ENCODE results near the gene CRIP2. TPM values are rescaled to one million over a fixed set of nuclear protein-coding genes. Genes with fewer than 3 reads are reported as not detected.

Gene CRIP2
- polyA plus RNA-seq, 1 donor (not counting 4 experiments of a cell fraction or from before 2014, with no cell fraction given) = 4.8 TPM

DNA sequence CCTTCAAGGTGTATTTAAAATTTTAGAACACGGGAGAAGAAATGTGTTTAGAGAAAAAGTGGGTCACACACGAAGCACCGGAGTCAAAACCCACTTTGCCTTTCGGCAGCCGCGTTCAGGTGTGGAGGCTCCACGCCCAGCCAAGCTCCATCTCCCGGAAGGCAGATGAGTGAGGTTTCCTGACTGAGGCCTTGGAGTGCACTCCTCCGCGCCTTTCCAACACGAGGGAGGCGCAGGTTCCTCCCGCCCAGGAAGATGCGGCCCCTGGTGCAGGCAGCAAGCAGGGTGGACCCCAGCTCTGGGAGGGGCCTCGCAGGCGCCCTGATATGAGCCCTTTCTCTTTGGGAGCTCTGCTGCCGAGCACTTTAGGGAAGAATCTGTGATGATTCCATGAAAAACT lies 32.5 kb upstream of the CRIP2 start:
- no peaks in the 10 kb centered on the region for H3K9me3 ChIP-seq (ENCODE audit: control insufficient read depth, low read depth, low read length)
- peaks cover 22% of the 10 kb centered on the region for H4K20me1 ChIP-seq (ENCODE audit: control insufficient read depth, extremely low read depth, insufficient read depth, low read length)
- no peak overlapping the region for H2AFZ ChIP-seq (ENCODE audit: control insufficient read depth, low read length)
- dilution Hi-C loops (cut with MboI; ENCODE audit: extremely low pct_ligation_motif_present, low sequenced_read_pairs) = no loop called here
- TF ChIP-seq EZH2 (IDR thresholded peaks at IDR 0.05; ENCODE audit: low read length) = no peak
- TF ChIP-seq, protein P1, sequence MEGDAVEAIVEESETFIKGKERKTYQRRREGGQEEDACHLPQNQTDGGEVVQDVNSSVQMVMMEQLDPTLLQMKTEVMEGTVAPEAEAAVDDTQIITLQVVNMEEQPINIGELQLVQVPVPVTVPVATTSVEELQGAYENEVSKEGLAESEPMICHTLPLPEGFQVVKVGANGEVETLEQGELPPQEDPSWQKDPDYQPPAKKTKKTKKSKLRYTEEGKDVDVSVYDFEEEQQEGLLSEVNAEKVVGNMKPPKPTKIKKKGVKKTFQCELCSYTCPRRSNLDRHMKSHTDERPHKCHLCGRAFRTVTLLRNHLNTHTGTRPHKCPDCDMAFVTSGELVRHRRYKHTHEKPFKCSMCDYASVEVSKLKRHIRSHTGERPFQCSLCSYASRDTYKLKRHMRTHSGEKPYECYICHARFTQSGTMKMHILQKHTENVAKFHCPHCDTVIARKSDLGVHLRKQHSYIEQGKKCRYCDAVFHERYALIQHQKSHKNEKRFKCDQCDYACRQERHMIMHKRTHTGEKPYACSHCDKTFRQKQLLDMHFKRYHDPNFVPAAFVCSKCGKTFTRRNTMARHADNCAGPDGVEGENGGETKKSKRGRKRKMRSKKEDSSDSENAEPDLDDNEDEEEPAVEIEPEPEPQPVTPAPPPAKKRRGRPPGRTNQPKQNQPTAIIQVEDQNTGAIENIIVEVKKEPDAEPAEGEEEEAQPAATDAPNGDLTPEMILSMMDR (optimal IDR thresholded peaks at IDR 0.05 in 1 of 3, IDR thresholded peaks at IDR 0.05 in 1 of 3, conservative IDR thresholded peaks at IDR 0.05 in 1 of 3; ENCODE audit: extremely low read depth in 1 of 3, insufficient read depth in 2 of 3, low read length in 3 of 3) = no peak
- H3K4me2 ChIP-seq (ENCODE audit: control insufficient read depth, extremely low read depth, insufficient read depth, low read depth, low read length) = no peak overlapping the region
- peaks cover 13 to 30% of the 10 kb centered on the region in 2 experiments for H3K36me3 ChIP-seq (ENCODE audit: control insufficient read depth in 2 of 2, extremely low read depth in 1 of 2, insufficient read depth in 2 of 2, low read length in 2 of 2)
- H3K9me1 ChIP-seq (ENCODE audit: control insufficient read depth, extremely low read depth, insufficient read depth, low read length) = no peaks in the 10 kb centered on the region
- H3K27ac ChIP-seq (ENCODE audit: control insufficient read depth, insufficient read depth, low read length) = no peak overlapping the region
- no peak overlapping the region for H3K4me3 ChIP-seq (ENCODE audit: control insufficient read depth in 2 of 3, extremely low read depth in 1 of 3, insufficient read depth in 2 of 3, low read depth in 1 of 3, low read length in 3 of 3)
- no peak overlapping the region for H3K9ac ChIP-seq (ENCODE audit: control insufficient read depth, extremely low read depth, insufficient read depth, low read length)
- no peaks in the 10 kb centered on the region for H3K27me3 ChIP-seq (ENCODE audit: control insufficient read depth, extremely low read depth, insufficient read depth, low read length)
- peaks cover 42% of the 10 kb centered on the region for H3K79me2 ChIP-seq (ENCODE audit: control insufficient read depth, insufficient read depth, low read length)
- H3K4me1 ChIP-seq (ENCODE audit: control insufficient read depth, extremely low read depth, insufficient read depth, low read length) = no peaks in the 10 kb centered on the region
- DNase-seq (ENCODE audit: low read depth, low spot score) = no peak
- FAIRE-seq = no peak

DNA sequence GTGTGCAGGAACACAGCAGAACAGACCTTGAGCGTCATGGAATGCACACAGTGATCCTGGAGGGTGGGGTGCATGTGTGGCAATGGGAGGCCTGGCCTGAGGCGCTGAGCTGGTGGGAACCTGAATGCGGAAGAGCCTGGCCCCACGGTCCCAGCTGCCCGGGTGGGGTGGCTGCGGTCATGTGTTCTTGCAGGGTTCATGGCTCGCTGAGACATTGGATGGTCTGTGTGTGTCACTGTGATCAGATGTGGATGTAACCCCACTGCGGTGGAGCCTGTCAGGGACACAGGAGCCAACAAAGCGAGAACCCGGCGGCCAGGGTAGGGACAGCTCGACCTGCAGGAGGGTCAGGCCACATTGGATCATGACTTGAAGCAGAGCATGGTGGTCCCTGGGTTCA lies 31.8 kb upstream of the CRIP2 start:
- Histone ChIP-seq H3K4me1 (ENCODE audit: control insufficient read depth, extremely low read depth, insufficient read depth, low read length) (no peaks in the 10 kb centered on the region), H3K27me3 (ENCODE audit: control insufficient read depth, extremely low read depth, insufficient read depth, low read length) (no peaks in the 10 kb centered on the region), H3K79me2 (ENCODE audit: control insufficient read depth, insufficient read depth, low read length) (peaks cover 35% of the 10 kb centered on the region), H2AFZ (ENCODE audit: control insufficient read depth, low read length) (no peak overlapping the region), H3K9me3 (ENCODE audit: control insufficient read depth, low read depth, low read length) (no peaks in the 10 kb centered on the region), H3K4me2 (ENCODE audit: control insufficient read depth, extremely low read depth, insufficient read depth, low read depth, low read length) (no peak overlapping the region), H4K20me1 (ENCODE audit: control insufficient read depth, extremely low read depth, insufficient read depth, low read length) (peaks cover 15% of the 10 kb centered on the region), H3K36me3 (ENCODE audit: control insufficient read depth in 2 of 2, extremely low read depth in 1 of 2, insufficient read depth in 2 of 2, low read length in 2 of 2) (peaks cover 13 to 28% of the 10 kb centered on the region in 2 experiments), H3K9ac (ENCODE audit: control insufficient read depth, extremely low read depth, insufficient read depth, low read length) (no peak overlapping the region), H3K9me1 (ENCODE audit: control insufficient read depth, extremely low read depth, insufficient read depth, low read length) (no peaks in the 10 kb centered on the region), H3K27ac (ENCODE audit: control insufficient read depth, insufficient read depth, low read length) (no peak overlapping the region), H3K4me3 (ENCODE audit: control insufficient read depth in 2 of 3, extremely low read depth in 1 of 3, insufficient read depth in 2 of 3, low read depth in 1 of 3, low read length in 3 of 3) (no peak overlapping the region)
- no peak for FAIRE-seq
- TF ChIP-seq, protein P1 (optimal IDR thresholded peaks at IDR 0.05 in 1 of 3, IDR thresholded peaks at IDR 0.05 in 1 of 3, conservative IDR thresholded peaks at IDR 0.05 in 1 of 3; ENCODE audit: extremely low read depth in 1 of 3, insufficient read depth in 2 of 3, low read length in 3 of 3) = no peak
- no peak for TF ChIP-seq EZH2 (IDR thresholded peaks at IDR 0.05; ENCODE audit: low read length)
- no peak for DNase-seq (ENCODE audit: low read depth, low spot score)
- dilution Hi-C loops (cut with MboI; ENCODE audit: extremely low pct_ligation_motif_present, low sequenced_read_pairs) = no loop called here

Measured in keratinocyte (primary cell).